GM19193 (cell line): ENCODE results near the gene NUP210.

Source experiments
- POLR2A ChIP-seq: IDR thresholded peaks from 4 replicates; pipeline ENCODE4 v1.6.1; 2011; ENCODE audit not compliant: insufficient read depth, insufficient read length; ENCODE audit errors: extremely low read depth

The NUP210 gene

DNA sequence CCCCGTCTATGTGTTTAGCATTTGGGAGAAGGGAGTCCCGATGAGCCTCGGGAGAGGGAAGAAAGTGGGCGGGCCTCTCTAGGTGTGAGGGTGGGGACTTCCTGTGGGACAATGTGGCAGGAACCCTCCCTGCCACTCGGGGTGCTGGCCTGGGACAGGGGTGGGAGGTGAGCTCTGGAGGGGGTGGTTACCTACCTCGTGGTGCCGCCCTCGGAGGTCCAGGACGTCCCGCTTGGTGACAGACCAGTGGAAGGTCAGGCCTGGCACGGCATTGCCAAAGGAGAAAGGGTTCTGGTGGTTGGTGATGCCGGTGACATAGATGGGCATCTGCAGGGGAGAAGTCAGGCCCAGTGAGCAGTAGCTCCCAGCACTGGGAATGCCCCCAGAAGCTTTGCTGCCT is 83.5 kb downstream of the NUP210 start:
- TF ChIP-seq POLR2A, result no peak

DNA sequence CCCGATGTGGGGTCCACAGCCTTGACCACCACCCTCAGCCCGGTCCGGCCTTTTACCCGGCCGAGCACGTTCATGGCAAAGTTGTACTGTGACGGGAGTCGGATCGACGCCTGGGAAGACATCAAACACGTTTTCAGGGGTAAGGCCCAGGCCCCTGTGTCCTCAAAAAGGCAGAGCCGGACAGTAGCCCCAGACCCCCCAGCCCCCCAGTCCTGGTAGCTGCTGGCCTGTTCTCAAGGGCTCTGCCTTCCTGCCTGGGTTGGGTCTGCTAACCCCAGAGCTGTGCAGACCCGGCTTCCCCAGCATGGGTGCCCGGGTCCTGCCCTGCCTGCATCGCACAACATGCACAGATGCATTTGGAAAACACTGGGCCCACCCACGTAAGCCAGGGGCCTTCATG is 84.6 kb downstream of the NUP210 start:
- no peak for TF ChIP-seq POLR2A

- TF ChIP-seq POLR2A, result peak; percentile 16
Measured at GRCh38 chr3:13335059-13335458, 85.1 kb downstream of the NUP210 start.

GRCh38 chr3:13333236-13333897 is 86.8 kb downstream of the NUP210 start:
- TF ChIP-seq POLR2A, result no peak

DNA sequence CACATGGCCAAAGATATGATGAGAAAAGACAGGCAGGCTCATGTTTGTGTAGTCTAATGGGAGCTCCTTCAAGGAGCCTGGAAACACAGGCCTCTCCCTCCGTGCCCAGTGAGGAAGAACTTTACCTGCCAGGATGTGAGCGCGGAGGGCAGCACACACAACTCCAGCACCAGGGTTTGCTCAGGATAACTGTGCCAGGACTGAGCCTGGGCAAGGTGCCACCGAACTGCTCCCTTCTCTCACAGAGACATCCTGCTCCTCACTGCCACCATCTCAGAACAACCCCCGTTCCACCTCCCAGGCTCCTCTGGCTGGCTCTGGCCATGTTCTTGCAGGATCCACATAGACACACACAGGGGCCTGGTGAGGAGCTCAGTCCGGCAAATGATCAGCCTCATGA is 87.4 kb downstream of the NUP210 start:
- no peak for TF ChIP-seq POLR2A

DNA sequence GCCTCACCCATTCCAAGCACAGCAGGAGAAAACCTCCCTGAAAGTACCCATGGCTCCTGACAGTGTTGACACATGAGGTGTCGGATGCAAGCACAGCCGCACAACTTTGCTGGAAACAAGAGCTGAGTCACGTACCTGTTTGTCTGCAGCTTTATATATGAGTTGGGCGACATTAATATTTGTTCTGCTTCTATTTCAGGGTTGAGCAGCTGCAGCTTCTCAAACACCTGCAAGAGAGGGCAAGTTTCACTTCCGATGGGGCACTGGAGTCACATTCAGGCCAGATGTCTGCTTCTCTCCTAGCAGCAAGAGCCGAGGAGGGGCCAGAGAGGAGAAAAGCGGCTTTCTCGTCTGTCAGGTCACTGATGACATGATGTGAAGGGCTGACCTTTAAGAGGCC is 88.0 kb downstream of the NUP210 start:
- peak; percentile 37 for TF ChIP-seq POLR2A

DNA sequence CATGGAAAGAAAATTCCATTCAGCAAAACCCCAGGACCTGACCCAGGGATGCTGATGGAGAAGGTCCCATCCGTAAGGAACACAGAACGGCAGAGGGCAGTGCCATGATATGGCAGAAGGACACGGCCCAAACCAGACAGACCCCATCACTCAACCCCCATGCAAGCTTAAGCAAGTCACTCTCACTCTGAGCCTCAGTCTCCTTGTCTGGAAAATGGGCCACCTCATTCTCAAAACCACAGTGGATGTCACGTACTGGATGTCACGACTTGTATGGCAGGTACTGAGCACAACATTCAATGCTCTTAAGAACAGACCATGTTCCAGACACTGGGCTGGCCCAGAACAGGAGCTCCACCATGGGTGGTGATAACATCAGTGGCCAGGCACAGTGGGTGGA is 90.4 kb downstream of the NUP210 start:
- TF ChIP-seq POLR2A, result no peak

DNA sequence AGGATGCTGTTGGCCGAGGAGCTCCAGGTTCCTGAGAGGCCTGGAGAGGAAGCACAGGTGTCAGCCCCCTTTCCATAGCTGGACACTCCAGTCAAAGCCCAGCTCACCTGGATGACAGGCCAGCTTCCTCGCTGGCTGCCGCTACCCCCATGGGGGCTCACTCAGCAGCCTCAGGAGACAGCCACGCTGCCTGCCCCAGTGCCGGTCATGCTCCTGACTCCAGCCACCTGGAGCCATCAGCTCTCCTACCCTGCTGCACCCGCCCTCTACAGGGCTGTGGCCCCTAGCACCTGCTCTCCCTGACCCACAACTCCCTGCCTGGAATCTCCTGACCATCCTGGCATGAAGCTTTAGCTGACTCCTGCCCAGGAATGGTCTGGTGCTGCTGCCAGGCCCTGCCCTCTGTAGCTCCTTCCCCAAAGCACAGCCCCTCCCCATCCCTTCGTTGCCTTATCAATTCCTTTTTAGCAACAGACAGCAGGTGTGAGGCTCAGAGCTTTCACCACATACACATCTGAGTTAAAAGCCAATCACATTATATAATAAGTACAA is 94.2 kb downstream of the NUP210 start:
- TF ChIP-seq POLR2A, result no peak

DNA sequence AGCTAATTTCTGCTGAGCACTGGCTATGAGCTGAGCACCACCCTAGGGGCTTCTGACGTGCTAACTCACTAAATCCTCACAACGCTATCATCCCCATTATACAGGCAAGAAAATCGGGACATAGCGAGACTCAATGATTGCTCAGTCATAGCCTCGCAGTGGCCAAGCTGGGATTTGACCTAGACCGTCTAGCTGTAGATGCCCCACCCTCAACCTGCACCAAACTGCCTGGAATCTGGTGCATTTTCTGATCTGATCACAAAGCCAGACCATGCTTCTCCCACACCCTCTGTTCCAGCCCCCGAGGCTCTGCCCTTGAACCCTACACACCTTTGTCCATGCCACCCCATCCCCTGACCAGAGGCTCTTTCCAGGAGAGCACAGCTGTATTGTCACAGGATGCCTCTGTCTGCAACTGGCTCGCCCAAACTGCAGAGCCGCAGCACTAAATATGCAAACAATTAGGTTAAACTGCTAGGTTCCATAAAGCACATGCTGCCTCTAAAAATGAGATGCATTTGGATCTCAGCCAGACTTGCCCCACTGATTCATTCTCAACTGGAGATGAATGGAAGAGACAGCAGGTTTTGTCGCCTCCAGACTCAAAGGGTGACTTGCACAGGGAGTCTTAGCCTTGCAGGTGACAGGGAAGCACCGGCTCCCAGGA is 95.2 kb downstream of the NUP210 start:
- TF ChIP-seq POLR2A, result no peak

- no peak for TF ChIP-seq POLR2A
Measured at GRCh38 chr3:13323822-13324221, 96.3 kb downstream of the NUP210 start.

GRCh38 chr3:13322324-13322723 is 97.8 kb downstream of the NUP210 start:
- TF ChIP-seq POLR2A, result no peak

GRCh38 chr3:13319564-13320220 is 100.4 kb downstream of the NUP210 start:
- TF ChIP-seq POLR2A, result no peak

DNA sequence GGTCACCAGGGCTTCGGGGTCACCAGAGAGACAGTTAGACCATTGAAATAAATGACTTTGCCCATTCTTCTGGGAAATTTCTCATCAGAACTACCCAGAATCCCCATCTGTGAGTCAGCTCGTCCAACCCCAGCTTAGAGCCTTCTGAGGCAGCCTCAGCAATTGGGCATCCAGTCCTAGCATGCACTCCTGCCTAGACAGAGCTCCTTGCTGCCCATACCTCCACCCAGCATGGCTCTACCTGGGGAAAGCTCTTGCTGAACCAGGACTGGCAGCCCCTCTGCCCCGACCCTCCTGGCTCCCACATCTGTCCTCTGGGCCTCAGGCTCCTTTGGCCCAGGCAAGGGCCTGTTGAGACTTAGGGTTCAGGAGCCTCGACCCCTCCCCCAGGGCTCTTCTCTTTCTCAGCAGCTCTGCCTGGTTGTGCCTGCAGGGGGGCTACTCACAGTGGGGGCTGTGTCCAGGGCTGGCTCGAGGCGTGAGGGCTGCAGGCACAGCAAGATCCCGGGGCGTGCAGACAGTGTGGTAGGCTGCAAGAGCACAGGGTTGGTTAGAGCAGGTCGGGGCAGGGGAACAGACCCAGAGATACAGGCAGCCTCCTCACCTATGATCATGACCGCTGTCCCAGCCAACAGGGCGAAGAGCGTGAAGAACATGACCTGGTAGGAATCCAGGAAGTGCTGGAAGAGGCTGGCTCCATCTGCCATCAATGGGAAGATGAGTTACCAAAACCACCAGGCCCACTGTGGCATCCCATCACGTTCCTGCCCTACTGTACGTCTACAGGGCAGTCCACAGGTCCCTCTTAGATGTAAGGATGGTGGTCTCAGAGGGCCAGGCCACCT is 101.3 kb downstream of the NUP210 start:
- no peak for TF ChIP-seq POLR2A

DNA sequence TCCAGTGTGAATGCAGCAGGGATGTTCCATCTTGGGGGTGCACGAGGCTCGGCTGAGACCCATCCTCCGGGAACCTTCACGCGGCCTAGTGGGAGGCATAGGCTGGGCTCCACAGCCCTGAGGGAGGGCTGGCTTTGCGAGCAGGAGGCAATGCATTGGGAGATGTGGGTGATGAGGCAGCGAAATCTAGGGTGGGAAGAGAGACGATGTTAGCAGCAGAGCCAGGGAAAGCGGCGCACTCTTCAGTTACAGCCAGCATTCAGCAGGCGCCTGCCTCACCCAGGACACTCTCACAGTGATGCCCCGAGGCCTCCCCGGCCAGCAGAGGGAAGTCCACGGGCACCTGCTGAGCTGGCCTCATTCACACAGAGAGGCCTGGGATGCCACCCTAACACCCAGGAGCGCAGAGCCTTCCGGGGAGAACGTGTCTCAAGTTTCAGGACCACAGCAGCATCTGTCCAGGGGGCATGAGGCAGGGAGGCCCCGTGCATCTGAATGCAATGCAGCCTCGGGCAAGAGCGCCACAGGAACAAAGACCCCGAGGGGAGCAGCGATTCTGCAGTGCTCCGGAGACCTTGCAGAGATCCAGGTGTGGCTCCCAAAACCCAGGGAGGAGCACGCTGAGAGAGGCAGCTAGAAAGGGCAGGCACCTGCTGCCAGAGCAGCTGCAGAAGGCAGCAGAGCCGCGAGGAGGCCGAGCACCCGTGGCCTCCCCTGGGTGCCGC is 102.4 kb downstream of the NUP210 start:
- TF ChIP-seq POLR2A, result no peak
